GM21786 (cell line): ENCODE data around the gene LPP.

ENCODE experiments used
- ATAC-seq: cut with Tn5 transposase; IDR thresholded peaks from one replicate; pipeline ENCODE4 v1.9.1; 2021; ENCODE audit not compliant: unreplicated experiment

LPP gene

DNA sequence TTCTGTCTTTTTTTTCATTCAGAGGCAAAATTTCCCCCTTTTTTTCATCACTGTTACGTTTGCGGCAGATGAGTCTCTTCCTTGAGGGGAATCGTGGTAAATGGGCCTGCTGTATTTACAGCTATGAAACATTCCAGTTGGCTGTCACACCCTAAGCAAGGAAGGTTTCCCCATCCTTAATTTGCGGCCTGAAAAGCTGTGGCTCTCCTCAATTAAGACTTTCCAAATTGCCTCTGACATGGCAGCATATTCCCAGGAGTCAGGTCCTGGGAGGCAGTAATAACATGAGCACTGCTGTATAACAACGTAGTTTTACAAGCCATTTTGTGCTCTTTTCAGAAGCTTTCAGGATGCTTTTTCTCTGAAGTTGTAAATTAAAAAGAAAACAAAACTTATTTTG, 420.9 kb downstream of the LPP start:
- no peak for ATAC-seq

DNA sequence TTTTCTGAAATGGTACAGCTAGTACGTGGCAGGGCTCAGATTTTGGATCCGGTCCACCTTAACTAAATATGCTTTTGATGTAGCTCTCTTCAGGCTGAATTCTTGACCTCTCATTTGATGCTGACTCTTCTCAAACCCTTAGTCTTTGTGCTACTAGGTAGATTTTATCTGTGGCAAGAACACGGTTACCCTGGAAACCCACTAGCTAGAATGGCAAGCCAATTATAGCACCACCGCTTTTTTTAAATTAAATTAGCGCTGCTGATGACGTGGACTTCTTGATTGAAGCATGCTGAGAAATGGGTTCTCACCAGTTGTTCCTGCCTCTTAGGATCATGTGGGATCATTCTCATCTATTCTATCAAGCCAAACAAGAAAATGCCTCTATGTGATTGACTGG, 421.5 kb downstream of the LPP start:
- no peak for ATAC-seq

DNA sequence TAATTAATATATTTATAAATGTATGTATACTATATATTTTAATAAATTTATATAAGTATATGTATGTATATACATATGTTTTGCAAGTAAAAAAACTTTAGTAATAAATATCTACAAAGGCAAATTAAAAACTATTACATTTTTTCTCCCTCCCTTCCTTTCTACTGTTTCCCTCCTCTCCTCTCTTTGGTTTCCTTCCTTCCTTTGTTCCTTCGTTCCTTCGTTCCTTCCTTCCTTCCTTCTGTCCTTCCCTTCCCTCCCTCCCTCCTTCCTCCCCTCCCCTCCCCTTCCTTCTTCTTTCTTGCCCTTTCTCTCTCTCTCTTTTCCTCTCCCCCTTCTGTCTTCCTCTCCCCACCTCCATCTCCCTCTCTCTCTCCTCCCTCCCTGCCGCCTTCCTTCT, 423.6 kb downstream of the LPP start:
- ATAC-seq, result no peak

DNA sequence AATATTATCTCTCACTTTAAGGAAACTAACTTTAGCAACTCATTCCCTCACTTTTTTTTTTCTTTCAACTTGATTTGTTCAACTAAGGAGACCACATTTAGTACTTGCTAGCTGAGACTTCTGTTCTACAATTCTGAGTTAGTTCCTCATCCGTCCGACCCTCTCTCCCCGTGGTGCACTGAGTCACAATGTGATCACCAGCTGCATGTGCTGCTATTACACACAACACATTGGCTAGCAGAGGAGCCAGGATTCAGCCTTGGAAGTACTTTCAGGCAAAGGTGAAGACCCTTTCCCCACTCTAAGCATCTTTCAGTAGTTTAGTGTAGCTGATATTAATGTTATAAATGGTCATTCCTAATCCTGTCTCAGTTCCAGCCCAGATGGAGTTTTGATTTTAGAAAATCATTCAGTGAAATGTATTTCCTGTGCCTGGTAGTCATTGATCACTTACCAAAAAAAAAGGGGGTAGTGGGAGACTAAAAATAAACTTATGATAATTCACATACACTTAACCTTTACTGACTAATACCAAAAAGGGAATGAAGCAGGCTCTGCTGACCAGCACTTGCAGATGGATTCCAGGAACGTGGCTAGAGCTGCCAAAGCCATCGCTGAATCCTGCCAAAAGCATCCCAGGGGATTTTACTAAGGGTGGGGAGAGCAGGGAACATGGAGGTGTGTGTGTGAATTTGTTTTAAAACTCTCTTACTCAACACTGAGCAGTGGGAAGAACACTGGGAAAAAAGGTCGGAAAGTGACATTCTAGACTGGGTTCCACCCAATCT, 424.8 kb downstream of the LPP start:
- no peak for ATAC-seq

DNA sequence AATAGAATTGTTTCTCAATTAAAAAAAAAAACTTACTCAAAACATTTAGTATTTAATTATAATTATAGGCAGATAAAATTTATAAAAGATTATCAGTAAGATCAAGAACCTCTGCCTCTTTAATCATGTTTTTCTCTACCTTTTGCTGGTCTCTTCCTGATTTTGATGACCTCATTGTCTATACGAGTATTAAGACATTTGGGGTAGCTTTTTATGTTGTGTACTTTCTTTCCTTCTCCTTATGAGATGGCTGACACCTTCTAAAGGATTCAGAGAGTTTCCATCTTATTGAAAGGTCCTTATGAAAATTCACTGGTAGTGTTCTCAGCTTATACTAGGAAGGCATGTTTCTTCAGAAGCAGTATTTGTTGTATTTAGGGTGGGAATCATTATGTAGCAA, 426.3 kb downstream of the LPP start:
- ATAC-seq, result no peak

DNA sequence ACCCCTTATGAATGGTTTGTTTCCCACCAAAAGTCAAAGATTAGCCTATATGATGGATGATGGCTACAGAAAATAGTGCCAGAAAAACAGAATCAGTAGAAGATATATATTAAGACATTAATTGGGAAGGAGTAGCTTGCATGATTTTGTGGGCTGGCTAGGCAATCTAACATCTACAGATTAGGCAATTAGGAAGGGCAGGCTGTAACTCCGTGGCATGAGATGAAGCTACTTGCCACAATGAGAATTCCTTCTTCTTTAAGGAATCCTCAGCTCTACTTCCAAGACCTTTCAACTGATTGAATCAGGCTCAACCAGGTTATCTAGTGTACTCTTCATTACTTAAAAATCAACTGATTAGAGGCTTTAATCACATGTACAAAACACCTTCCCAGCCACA, 426.7 kb downstream of the LPP start:
- no peak for ATAC-seq

DNA sequence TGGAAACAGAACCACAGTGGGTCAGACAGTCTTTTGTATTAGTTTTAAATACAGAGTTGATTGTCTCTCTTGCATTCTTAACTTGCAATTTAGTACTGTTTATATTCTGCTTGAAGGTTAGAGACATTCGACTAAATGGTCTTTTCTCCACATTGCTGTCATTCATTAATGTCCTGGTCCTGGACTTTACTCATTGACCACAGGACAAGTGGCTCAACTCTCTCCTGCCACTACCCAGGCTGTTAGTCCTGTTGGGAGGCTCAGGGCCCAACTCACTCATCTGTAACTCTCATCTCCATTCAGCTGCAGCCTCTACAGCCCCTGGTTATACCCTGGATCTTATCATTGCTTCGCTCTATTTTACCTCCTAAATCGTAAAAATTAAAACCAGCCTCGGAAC, 427.4 kb downstream of the LPP start:
- no peak for ATAC-seq

DNA sequence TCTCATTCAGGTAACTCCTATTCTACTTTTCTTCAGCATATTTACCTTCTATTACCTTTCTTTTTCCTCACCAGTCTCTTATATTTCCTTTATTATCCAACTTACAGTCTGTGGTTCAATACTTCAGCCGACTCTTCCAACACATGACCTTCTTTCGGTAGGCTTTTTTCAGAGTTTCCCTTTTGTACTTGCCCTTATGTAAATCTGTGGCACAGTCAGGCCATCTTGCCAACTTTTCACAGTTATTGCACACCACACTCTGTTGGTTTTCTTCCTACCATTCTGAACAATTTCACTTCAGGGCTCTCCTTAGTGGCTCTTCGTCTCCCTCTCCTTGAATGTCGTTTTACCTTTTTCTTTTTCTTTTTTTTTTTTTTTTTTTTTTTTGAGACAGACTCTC, 427.8 kb downstream of the LPP start:
- no peak for ATAC-seq

DNA sequence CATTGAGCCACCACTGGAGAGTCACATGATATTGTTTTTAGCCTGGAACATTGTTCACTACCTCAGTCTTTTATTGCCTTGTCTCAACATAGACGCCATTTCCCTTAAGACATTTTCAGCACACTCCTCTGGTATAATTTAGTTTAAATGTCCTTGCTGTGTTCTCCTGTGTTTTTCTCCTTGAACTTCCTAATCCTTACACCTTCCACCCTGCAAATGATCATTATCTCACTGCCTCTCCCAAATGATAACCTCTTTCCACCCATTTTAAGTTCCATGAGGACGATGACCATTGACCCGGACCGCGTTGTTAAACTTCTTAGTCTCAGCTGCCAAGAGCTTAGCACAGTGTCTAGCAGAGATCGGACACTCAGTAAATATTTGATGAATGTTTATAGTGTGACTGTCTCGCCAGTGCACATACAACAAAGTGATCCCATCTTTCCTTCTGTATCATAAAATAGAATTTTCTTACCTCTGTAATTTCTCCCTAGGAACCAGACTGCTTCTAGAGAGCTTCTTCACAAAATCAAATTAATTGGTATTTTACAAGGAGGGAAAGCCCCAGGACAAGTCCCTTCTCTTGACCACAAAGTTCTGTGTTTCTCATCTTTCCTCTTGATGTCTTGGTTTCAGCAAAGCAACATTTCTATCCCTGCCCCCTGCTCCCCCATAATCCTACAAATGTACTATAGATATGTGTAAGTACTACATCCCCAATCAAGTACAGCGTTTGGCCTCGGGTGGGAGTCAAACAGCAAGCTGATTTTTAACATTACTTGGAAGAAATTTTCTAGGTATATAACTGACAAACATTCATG, 429.6 kb downstream of the LPP start:
- no peak for ATAC-seq

DNA sequence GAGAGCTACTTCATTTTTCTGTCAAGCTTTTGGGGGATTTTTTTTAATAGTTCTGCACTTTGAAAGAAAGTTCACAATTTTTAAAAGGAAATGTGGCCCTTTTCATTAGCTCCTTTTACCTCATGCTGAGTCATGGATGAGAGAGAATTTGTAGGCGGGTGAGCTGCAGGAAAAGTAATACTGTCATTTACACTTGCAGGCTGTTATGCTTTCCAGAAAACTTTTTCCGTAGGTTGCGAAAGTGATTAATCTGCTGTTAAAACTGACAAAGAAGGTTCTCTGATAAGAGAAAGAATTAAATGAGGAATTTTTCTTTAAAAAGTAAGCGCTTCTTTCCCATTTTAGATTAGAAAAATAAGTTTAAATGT, 430.2 kb downstream of the LPP start:
- ATAC-seq, result no peak

DNA sequence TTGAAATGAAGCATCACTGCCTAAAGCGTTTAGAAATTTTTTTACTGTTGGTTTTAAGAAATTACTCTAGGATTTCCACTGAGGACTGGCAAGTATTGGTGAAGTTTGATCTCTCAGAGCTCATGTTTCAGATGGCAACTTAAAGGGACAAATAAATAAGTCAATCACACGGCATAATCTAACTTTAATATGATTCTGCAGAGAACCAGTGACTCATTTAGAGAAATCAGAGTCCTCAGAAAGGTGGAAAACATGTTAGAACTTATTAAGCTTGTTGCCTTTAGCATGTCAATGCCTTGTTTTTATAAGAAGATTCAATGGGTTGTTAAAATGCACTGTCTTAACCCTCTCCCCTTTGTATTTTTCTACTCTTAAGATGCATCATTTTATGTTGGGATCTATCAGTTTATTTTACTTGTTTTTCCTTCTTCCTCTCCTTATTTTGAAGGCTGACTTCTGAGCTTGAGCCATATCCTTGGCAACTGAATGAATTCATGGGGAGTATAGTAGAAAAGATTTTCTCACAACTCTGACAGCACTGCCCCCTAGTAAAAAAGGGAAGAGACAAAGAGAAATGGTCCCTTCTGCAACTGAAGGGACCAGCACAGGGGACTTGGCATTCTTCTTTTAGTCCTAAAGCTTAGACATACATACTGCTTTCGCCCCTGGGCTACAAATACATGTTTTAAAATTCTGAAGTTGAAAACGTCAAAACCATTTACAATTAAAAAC, 431.2 kb downstream of the LPP start:
- ATAC-seq, result no peak

DNA sequence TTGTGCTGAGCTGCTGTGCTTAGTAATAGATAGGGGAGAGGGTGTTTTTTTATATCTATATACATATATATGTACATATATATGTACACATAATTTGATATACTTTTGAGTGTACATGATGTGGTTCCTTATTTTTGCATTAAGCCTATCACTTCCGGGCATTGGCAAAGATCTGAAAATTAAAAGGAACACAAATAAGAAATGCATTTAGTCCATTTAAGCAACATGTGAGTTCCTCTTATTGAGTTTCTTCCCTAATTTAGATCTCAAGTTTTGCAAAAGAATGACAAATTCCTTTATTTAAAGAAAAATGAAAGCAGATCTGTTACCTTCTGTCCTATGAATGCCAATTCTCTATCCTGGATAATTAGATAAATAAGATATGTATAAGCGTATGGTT, 435.1 kb downstream of the LPP start:
- ATAC-seq, result no peak

DNA sequence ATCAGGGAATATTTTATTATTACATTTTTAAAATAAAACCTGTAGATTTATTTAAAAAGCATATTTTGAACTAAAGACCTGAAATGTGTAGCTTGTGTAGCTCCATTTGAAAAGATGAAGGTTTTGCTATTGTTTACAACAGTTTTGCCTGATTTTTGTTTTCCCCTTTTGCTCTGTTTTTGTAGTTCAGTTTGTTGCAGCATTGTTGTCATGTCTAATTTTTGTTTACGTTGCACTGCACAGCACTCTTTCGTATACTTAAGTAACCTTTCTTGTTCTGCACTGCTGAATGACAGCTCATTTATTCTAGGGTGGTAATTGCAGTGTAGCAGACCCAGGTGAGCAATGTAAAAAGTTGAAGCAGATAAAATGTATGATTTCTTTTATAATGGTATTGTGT, 435.8 kb downstream of the LPP start:
- ATAC-seq, result no peak

DNA sequence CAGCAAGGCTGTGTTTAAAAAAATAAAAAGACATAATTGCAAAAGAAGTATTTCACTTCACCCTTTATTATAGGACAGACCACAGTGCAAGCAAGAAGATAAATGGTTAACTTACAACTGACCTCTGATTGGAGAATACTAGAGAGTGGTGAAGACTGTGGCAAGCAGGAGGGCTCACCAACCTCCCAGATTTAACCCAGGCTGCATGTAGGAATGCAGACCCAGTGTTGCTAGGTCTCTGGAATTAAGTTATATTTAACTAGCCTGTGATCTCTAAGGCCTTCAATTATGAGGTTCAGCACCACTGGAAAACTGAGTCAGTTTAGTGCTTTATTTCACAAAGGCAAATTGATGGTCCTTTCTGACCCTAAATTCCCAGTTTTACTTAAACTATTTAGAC, 436.6 kb downstream of the LPP start:
- ATAC-seq, result no peak

DNA sequence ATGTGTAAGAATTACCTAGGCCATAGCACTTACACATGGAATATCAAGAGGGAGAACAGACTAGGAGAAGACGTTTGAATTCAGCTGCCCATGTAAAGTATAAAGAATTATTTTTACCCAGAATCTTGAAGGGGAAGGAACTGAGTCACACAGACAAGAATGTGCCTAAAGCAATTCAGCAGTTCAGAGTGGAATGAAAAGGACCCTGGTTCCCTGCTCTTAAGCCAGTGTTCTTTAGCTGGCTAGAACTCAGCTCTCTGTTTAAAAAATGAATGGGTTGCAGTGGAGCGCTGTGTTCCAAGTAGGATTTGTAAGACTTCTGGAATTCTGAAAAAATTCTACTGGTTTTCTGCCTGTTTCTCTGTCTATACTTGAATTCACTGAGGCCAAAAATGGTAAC, 440.2 kb downstream of the LPP start:
- no peak for ATAC-seq

DNA sequence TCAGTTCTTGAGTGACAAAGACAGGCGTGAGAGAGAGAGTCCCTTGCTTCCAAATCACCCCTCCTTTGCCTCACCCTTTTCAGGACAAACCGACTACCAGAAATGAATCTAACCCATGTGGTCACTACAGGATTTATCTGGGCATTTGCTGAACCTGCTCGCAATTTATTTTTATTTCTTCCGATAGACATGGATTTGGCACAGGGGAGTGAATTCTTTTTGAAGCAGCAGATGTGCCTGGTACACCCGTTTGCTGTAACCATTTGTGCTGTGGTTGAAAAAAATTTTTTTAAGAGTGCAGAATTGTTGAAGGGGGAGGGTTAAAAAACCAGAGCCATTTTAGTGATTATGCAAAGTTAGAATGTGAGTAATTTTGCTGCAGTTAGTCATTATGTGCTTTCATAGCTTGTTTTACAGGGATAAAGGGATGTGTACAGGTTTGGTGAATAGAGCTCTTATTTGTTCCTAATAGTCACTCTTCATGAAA, 442.0 kb downstream of the LPP start:
- no peak for ATAC-seq

DNA sequence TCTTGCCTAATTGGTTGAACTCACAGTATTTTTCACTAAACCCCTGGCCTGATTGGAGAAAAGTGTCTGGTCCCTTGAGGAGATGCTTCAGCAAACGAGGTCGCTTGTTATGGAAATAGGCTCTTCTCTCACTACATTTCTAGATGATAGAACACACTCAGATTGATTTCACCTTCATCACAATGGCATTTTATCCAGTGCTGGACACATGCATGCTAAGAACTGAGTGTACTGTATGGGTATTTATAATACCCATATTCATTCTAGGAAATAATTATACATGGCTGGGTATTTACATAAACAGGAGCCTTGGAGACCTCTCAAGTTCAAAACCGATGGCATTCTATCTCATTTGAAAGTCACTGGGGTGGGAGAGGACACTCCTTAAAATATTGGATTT, 444.9 kb downstream of the LPP start:
- ATAC-seq, result no peak

DNA sequence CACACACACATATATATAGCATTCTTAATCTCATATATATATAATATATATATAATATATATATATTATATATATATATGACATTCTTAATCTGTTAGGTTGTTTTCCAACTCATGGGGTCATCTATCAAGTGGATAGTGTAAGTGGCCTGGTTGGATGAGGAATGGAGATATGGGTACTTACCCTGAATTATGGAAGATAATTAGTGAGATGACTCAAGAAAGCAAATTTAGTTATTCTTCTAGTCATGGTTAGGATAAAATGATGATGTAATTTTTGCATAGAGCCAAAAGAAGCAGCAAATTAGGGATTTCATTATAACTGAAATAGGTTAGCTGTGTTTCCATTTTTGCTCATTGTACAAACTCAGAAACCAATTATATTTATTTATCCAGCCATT, 448.2 kb downstream of the LPP start:
- no peak for ATAC-seq

DNA sequence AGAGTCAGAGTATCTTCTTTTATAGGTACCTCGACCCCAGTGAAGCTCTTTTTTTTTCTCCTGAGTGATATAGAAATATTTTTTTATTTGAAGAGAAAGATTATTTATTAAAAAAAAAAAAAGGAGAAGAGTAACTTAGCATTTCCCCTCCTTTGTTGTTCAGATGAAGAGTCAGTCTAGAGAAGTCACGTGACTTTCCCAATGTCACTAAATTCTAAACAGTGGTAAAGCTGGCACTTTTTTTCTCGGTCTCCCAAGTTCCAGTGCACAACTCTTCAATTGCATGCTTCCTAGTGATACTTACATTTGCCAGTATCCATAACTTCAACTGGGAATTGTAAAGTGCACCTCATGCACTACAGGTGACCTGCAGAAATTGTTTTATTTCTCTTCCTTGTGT, 448.7 kb downstream of the LPP start:
- ATAC-seq, result no peak

DNA sequence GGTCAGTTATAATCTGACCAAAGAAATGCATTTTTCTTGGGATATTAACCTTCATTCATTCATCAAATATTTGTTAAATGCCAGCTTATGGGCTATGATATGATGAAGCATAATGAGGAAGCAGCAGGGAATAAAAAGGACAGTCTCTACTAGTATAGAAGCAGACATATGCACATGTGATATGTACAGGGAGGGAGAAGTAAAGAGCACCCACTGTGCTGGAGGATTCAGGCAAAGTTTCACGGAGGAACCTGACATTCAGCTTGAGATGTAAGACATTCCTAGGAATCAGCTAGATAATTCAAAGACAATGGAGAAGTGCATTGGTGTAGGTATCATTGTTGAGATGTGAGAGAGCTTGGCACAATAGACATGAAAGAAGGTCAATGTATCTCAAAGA, 450.7 kb downstream of the LPP start:
- ATAC-seq, result no peak

DNA sequence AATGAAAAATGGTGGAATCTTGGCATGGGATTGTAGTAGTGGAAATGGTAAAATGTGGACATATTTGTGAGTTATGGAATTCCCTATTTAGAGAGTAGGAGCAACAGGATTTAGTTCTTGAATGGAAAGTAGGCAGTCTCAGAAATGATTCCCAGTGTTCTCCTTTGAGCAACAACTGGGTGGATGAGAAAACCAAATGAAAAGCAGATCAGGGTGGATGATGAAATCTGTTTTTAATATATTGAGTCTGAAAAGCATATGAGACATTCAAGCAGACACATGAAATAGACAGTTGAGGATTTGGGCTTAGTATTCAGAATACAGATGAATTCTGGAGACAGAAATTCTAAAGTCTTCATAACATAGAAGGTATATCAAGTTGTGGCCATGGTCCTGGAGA, 451.3 kb downstream of the LPP start:
- ATAC-seq, result no peak

DNA sequence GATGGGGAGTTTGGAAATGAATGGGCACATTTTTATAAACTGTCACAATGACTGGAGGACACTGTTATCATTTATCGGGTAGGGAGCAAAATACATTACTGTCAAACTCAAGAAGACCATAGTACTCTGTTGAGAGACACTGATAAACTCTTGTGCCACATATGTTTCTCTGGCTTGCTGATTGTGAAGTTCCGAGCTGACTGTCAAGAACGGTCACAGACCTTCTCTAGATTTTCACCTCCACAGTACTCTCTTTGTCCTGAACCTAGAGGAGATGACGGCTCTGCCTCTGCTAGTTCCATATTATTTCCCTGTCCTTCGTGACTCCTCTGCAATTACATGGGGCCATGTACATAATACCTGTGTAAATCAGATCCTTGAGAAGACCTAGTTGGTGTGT, 451.9 kb downstream of the LPP start:
- no peak for ATAC-seq
